CD4-positive, alpha-beta T cell (primary cell): Measurements from ENCODE around the gene TIMP4. TPM values are rescaled to one million over a fixed set of nuclear protein-coding genes. Genes with fewer than 3 reads are reported as not detected.

ENCODE experiments used
- ATAC-seq: fragments of 200-7000 bp; cut with Tn5 transposase; one replicate; pipeline ENCODE4 v1.10.0; 2022; ENCODE audit warnings: mild to moderate bottlenecking; ENCODE audit not compliant: poor library complexity
- CTCF ChIA-PET: fragments of 350-600 bp; sonication (Branson Sonifier 250); formaldehyde crosslinking; loops from one replicate; lab custom pipeline; 2021; ENCODE audit warnings: antibody characterized with exemption, inconsistent platforms; lab: Charles Lee
- POLR2A ChIA-PET: fragments of 350-600 bp; sonication (Branson Sonifier 250); formaldehyde crosslinking; loops from one replicate; lab custom pipeline; 2021; ENCODE audit warnings: antibody characterized with exemption, inconsistent platforms; lab: Charles Lee
- DNase-seq, 14 experiments: peaks; one replicate each; pipeline ENCODE4 v3.0.0-alpha.2; 2013 to 2020; ENCODE audit warnings: mixed read lengths in 2 of 14
- H3K27ac ChIP-seq, 2 donors: one replicate each; pipeline versions ENCODE4 v1.5.1 to v1.7.0; 2013; ENCODE audit warnings: low read length in 2 of 2, low read depth in 1 of 2, mild to moderate bottlenecking in 1 of 2
- H3K27me3 ChIP-seq, 2 experiments: 1 replicate in 1 of 2; 2 replicates in 1 of 2; pipeline versions ENCODE4 v1.6.1 to v1.7.0; 2013; ENCODE audit warnings: low read length in 2 of 2, control low read depth in 1 of 2, mild to moderate bottlenecking in 1 of 2, moderate library complexity in 1 of 2; ENCODE audit not compliant: insufficient read depth in 2 of 2, control insufficient read depth in 1 of 2
- H3K36me3 ChIP-seq: one replicate; pipeline ENCODE4 v1.6.1; 2013; ENCODE audit warnings: low read length, control low read depth; ENCODE audit not compliant: insufficient read depth
- H3K4me1 ChIP-seq: one replicate; pipeline ENCODE4 v1.6.1; 2013; ENCODE audit warnings: low read length, control low read depth; ENCODE audit not compliant: insufficient read depth
- H3K4me3 ChIP-seq: one replicate; pipeline ENCODE4 v1.5.1; 2013; ENCODE audit warnings: mild to moderate bottlenecking, low read length, moderate library complexity
- H3K9me3 ChIP-seq, 2 experiments: 1 replicate in 1 of 2; 2 replicates in 1 of 2; pipeline versions ENCODE4 v1.6.1 to v1.7.0; 2013; ENCODE audit warnings: low read length in 2 of 2, mild to moderate bottlenecking in 2 of 2, control low read depth in 1 of 2, moderate library complexity in 1 of 2; ENCODE audit not compliant: control insufficient read depth in 1 of 2, insufficient read depth in 1 of 2
- H3K27ac Mint-ChIP-seq: one replicate; pipeline ENCODE4 v1.8.0; 2020; ENCODE audit warnings: mixed read lengths
- H3K27me3 Mint-ChIP-seq: one replicate; pipeline ENCODE4 v1.8.0; 2021; ENCODE audit warnings: mixed read lengths
- H3K36me3 Mint-ChIP-seq: one replicate; pipeline ENCODE4 v1.8.0; 2021; ENCODE audit warnings: low read depth, mixed read lengths
- H3K4me1 Mint-ChIP-seq: one replicate; pipeline ENCODE4 v1.8.0; 2021; ENCODE audit warnings: low read depth, mixed read lengths
- H3K4me3 Mint-ChIP-seq: one replicate; pipeline ENCODE4 v1.8.0; 2020; ENCODE audit warnings: mild to moderate bottlenecking, mixed read lengths
- H3K9me3 Mint-ChIP-seq: one replicate; pipeline ENCODE4 v1.8.0; 2020; ENCODE audit warnings: mixed read lengths
- intact Hi-C, 2 experiments: fragments of 100-400 bp; cut with DNase I in 1 of 2; cut with micrococcal nuclease in 1 of 2; formaldehyde crosslinking; loops; one replicate each; pipeline versions ENCODE4 v1.15.1 to v1.9.0; 2023 to 2025; cut with DNase I, micrococcal nuclease
- total RNA-seq, 174 experiments: library from RNA in 2 of 174; stranded (reverse) in 2 of 174; gene quantifications; one replicate each; pipeline ENCODE4 v1.2.3 and lab custom pipeline; 2021 to 2026
- TF ChIP-seq, protein P1 (sequence below): fragments of 200-600 bp; IDR thresholded peaks from one replicate; pipeline ENCODE4 v1.8.0; 2022; ENCODE audit warnings: antibody characterized with exemption, mild to moderate bottlenecking

The TIMP4 gene
- total RNA-seq, 2 experiments from 2014 or later: not detected

DNA sequence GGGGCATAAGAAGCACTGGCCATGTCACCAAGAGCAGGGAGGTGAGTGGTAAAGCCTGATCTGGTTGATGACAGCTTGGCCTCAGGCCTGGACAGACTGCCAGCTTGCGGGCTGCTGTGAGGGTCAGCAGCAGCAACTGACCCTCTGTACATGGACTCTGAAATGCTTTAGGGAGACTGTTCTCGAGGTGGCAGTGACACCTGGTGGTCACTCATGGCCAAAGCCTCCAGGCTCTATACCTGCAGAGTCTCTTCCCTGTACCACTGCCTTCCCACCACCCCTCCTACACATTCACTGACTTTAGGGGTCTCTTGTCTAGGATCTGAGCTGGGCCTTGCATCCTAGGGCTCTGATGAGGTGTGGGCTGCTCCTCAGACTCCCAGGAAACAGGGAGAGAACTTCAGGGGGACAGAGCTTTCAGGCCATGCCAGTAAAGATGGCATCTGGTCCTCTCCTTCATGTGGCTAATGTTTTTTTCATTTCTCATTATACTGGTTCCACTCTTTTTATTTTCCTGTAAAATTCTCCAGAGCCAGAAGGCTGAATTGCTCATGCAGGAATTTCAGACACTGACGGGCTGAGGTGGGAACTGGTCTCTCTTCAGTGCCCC, 17.2 kb upstream of the TIMP4 start:
- no peaks in the 10 kb centered on the region for H3K36me3 Mint-ChIP-seq
- H3K27ac Mint-ChIP-seq: no peak overlapping the region
- intact Hi-C loops: no loop called here
- Histone ChIP-seq H3K27me3 (no peaks in the 10 kb centered on the region), H3K36me3 (no peaks in the 10 kb centered on the region), H3K4me3 (no peak overlapping the region), H3K4me1 (peaks cover 2% of the 10 kb centered on the region), H3K27ac (no peak overlapping the region), H3K9me3 (no peaks in the 10 kb centered on the region)
- ATAC-seq (no peak), DNase-seq (peak in 5 of 14 experiments; percentile 7 to 39 (median 20))
- CTCF ChIA-PET: no interaction called here
- H3K4me1 Mint-ChIP-seq: no peaks in the 10 kb centered on the region
- peaks cover 8% of the 10 kb centered on the region for H3K9me3 Mint-ChIP-seq
- no peak overlapping the region for H3K4me3 Mint-ChIP-seq
- H3K27me3 Mint-ChIP-seq: no peaks in the 10 kb centered on the region
- TF ChIP-seq, protein P1, sequence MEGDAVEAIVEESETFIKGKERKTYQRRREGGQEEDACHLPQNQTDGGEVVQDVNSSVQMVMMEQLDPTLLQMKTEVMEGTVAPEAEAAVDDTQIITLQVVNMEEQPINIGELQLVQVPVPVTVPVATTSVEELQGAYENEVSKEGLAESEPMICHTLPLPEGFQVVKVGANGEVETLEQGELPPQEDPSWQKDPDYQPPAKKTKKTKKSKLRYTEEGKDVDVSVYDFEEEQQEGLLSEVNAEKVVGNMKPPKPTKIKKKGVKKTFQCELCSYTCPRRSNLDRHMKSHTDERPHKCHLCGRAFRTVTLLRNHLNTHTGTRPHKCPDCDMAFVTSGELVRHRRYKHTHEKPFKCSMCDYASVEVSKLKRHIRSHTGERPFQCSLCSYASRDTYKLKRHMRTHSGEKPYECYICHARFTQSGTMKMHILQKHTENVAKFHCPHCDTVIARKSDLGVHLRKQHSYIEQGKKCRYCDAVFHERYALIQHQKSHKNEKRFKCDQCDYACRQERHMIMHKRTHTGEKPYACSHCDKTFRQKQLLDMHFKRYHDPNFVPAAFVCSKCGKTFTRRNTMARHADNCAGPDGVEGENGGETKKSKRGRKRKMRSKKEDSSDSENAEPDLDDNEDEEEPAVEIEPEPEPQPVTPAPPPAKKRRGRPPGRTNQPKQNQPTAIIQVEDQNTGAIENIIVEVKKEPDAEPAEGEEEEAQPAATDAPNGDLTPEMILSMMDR: peak; percentile 29
- POLR2A ChIA-PET: no interaction called here

DNA sequence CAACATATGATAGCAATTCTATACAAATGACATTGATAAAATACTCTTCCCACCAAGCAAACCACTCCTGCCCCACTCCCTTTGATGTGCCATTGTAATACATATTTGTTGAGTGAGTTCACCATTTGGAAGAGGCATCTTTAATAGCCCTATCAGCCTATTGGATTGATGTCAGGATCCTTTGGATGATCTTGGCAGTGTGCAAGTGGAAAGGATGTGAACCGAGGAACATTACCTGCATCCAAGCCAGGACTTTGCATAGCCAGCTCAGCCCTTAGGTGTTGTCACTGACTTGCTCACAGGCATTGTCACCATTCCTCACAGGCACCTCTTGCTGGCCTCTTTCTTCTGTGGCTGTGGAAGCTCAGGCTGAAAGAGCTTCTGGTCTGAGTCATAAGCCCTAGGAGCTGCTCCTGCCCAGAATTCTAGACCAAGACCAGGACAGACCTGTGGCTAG, 16.5 kb upstream of the TIMP4 start:
- Mint-ChIP-seq H3K27ac (no peak overlapping the region), H3K27me3 (no peaks in the 10 kb centered on the region), H3K9me3 (peaks cover 8% of the 10 kb centered on the region), H3K4me1 (no peaks in the 10 kb centered on the region), H3K36me3 (no peaks in the 10 kb centered on the region), H3K4me3 (no peak overlapping the region)
- Histone ChIP-seq H3K27me3 (no peaks in the 10 kb centered on the region), H3K4me3 (no peak overlapping the region), H3K4me1 (peaks cover 2% of the 10 kb centered on the region), H3K9me3 (no peaks in the 10 kb centered on the region), H3K36me3 (no peaks in the 10 kb centered on the region), H3K27ac (no peak overlapping the region)
- TF ChIP-seq, protein P1: no peak
- no peak for DNase-seq
- CTCF ChIA-PET: no interaction called here
- intact Hi-C loops: no loop called here
- ATAC-seq: no peak
- POLR2A ChIA-PET: no interaction called here

DNA sequence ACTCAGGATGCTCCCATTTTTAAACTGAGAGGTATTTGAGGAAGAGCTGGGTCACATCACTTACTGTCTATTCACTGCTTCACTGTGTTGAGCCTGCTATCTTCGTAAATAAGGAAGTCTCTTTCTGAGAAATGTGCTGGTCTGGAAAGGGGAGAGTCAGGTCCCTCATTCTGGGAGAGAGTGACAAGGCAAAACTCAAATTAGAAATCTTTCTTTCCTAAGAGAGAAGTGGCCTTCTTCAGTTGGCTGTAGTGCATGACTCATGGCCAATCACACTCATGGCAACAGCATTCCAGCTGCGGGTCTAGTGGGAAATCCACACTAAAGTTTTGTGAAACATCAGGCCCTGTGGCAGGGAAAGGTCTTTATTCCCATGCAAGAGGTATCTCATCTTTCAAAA, 11.5 kb upstream of the TIMP4 start:
- intact Hi-C loops: no loop called here
- TF ChIP-seq, protein P1: no peak
- H3K27ac ChIP-seq: no peak overlapping the region
- H3K4me3 Mint-ChIP-seq: no peak overlapping the region
- peaks cover 0 to 2% of the 10 kb centered on the region in 2 experiments for H3K27me3 ChIP-seq
- H3K9me3 Mint-ChIP-seq: peaks cover 8% of the 10 kb centered on the region
- H3K4me1 ChIP-seq: no peaks in the 10 kb centered on the region
- ChIA-PET CTCF (no interaction called here), POLR2A (no interaction called here)
- H3K27me3 Mint-ChIP-seq: no peaks in the 10 kb centered on the region
- ATAC-seq (no peak), DNase-seq (peak in 2 of 14 experiments; percentile 32 to 38)
- no peaks in the 10 kb centered on the region for H3K9me3 ChIP-seq
- no peaks in the 10 kb centered on the region for H3K36me3 ChIP-seq
- no peaks in the 10 kb centered on the region for H3K36me3 Mint-ChIP-seq
- no peak overlapping the region for H3K27ac Mint-ChIP-seq
- no peak overlapping the region for H3K4me3 ChIP-seq
- no peaks in the 10 kb centered on the region for H3K4me1 Mint-ChIP-seq
